HPDE6-E6E7 (cell line): ENCODE data around the gene TRAIP.
"Not testable (repeated sequence)": the region's sequence is repeated elsewhere in the genome, so short reads cannot be mapped to it uniquely, and the experiment has no call there.

Source experiments
- DNase-seq: peaks from one replicate; pipeline ENCODE4 v3.0.0; 2011; ENCODE audit warnings: missing footprints; ENCODE audit errors: extremely low spot score

TRAIP gene

DNA sequence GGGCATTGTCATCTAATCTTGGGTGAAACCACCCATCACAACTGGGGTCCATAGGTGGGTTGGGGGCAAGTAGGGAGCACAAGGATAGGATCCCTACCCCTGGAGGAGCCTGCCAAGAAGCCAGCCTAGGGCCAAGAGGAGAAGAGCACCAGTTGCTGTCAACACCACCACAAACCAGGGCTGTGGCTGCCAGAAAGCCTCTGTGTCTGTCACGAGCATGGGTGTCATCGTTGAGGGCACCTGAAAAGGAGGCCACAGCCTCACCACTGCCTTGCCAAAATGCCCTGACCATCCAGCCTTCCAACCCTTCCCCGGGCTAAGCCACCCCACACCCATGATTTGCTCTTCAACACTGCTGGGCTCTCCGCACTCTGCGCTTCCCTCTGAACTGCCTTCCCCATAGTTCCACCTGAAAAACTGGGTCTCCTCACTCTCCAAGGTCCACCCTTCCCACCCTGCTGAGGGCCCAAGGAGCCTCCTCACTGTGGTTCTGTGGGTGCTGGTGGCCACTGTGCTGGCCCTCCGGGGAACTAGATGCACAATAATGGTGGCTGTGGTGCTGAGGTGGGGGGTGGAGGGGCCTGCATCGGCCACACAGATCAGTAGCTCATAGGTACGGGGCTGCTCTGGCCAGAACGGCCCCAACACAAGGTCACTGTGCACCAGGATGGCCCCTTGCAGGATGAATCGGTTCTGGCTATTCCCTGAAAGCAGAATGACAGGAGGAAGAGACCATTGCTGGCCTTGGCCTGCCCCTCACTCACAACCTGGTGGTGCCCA, 63.8 kb downstream of the TRAIP start:
- DNase-seq = no peak

DNA sequence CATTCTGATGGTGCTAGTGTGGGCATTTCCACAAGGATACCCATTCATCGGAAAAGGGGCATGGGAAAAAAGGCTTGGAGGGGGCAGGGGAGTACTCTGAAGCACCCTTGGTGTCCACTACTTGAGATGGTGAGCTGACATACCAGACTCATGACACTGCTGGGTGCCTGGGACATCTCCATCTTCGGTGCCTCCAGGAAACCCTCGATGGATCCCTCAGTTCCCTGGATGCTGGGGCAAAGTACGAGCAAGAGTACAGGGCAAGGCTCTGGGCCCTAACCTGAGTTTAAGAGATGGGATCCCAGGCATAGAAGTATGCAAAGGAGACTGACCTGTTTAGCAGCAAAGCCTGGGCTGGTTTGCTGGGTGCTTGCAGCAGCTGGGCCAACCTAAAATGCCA, 64.8 kb downstream of the TRAIP start:
- DNase-seq = no peak

DNA sequence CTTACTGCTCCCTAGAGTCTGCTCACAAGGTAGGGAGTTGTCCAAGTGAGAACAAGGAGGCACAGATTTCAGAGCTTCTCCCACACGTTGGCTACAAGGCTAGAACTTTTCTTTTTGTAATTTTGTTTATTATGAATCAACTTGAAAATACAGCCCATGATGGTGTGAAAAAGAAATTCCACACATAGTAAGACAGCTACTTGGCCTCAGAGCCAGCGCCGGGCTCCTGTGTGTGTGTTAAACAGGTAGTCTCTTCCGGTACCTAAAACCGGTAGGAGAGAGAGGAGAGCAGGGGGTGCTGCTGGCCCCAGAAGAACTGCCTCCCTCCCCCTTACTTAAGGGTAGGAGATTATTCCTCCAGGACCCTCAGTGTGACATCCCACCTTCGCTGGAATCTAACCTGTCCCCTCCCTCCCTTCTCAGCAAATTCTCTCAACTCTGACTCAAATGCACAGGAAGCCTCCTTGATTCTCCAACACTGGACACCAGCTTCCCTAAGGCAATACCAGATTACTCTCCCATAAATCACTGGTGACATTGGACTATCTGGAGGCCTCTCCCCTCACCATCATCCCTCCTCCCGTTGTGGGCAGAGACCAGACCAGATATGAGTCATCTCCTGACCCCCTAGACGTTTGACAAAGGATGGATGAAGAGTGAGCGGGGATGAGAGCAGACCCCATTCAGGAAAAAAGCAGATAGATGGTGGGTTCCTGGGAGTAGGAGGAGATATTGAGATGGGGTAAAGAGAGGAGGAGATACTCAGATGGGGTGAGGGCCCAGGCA, 65.5 kb downstream of the TRAIP start:
- no peak for DNase-seq

DNA sequence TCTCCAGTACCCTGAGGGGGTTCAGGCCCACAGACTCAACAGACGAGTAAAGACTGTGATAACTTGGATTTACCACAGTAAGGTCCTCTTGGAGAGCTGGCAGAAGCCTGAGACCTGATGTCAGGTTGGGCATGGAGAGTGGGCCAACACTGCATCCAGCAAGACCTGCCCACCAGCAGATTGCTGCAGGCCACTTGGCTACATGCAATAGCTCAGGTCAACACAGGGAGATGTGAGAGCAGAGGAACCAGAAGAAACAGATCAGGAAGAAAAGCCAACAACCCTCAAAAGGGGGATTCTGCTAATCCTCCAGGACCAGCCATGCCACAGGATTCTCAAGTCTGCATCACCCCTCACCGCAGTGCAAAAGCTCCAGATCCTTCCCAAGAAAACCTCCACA, 68.3 kb downstream of the TRAIP start:
- DNase-seq = no peak

DNA sequence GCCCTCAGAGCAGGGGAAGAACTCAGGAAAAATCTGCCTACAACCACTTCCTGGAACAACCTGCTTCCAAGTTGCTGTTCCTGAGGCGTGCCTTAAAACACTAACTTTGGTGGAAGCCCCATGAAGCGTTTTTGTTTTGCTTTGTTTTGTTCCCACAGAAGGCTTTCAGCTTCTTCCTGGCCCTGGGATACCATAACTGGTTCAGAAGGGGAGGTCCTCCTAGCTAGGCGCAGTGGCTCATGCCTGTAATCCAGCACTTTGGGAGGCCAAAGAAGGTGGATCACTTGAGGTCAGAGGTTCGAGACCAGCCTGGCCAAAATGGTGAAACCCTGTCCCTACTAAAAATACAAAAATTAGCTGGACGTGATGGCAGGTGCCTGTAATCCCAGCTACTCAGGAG, 68.8 kb downstream of the TRAIP start:
- no peak for DNase-seq

DNA sequence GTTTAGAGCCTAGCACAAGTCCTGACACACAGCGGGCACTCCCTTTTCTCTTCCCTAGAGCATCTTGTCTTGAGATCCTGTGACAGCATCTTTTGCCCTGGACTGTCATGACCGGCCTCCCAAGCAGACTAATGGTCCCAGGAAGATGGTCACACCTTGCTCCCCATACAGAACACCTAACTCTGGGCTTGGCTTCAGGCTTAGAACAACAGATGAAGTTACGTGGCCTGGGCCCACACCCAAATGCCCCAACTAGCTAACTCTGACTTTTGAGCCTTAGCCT, 69.2 kb downstream of the TRAIP start:
- DNase-seq = no peak

DNA sequence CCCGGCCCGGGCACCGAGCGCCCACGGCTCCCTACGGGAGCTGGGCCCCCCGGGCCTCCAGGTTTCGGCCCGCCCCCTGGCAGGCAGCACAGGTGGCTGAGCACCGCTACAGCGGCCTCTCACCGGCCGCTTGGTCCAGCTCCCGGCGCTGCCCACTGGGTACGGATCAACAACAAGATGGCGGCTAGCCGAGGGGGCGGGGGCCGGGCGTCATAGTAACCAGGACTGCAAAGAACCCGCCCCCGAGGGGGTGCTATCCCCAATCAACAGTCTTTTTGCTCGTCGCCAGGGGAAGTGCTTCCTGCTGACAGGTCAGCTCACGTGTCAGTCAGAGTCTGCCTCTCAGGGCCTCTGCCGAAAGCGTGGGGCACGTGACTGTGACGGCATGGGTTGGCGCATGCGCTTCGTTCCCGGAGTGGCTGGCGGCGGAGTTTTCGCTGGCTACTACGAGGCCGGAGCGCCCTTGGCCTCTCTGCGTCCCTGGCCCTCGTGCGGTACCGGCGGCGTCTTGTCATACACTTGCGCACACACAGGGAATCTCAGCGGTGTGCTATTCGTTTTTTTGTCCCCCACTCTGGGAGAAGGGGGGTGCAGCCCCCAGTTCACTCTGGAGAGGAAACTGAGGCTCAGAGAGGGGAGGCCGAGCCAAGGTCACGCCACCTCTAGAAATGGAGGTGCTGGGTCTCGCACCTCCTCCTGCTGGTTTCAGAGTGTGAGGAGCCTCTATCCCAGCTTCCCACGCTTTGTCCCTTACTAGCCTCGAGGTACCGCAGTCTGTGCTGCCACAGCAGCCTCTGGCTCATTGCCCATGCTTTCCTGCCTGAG, 69.8 kb downstream of the TRAIP start, which contains the start of gene IP6K1:
Gene IP6K1, minus strand, starts transcription at position 186 of the 825 bp plus-strand sequence. CDS start 38,502 bp downstream, outside the sequence.
- peak; percentile 93 for DNase-seq

DNA sequence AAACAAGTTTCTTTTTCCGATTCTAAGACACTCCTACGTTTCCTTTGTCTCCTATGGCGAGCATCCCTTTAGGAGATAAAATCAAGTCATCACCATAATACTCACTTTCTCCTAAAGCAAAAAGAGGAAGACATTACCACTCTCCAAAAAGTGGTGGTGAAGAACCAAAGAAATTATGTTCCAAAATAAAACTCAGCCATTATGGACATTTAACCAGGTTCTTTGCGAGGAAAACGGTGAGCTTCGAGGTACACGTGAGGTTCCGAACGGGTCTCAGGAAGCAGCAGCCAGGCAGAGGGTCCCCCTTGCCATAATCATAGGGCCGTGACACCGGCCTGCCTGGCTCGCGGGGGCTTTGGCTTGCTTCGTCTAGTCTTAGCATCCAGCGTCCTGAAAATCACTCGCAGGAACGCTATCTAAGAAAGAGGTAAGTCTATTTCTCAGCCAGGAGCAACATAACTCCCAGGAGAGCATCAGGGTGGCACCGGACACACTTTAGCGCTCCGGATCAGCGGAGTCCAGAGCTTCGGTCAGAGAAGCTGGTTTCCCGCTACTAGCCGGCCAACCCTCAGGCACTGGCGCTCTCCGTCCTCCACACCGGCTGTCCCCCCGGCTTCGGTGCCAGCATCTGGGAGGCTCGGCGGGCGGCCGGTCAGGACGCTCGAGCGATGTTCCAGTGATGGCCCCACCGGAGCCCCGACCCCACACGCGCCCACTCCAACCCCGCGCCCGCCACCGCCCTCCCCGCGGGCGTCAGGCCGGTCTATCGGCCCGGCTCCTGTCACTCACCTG, 70.6 kb downstream of the TRAIP start:
- DNase-seq = no peak

DNA sequence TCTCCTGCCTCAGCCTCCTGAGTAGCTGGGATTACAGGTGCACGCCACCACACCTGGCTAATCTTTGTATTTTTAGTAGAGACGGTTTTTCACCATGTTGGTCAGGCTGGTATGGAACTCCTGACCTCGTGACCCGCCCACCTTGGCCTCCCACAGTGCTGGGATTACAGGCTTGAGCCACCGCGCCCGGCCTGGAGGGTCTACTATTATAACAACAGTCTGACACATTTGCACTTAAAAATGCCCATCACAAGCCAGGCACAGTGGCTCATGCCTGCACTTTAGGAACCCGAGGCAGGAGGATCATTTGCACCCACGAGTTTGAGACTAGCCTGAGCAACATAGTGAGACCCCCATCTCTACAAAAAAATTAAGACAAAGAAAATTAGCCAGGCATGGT, 74.1 kb downstream of the TRAIP start:
- DNase-seq = not testable (repeated sequence)

DNA sequence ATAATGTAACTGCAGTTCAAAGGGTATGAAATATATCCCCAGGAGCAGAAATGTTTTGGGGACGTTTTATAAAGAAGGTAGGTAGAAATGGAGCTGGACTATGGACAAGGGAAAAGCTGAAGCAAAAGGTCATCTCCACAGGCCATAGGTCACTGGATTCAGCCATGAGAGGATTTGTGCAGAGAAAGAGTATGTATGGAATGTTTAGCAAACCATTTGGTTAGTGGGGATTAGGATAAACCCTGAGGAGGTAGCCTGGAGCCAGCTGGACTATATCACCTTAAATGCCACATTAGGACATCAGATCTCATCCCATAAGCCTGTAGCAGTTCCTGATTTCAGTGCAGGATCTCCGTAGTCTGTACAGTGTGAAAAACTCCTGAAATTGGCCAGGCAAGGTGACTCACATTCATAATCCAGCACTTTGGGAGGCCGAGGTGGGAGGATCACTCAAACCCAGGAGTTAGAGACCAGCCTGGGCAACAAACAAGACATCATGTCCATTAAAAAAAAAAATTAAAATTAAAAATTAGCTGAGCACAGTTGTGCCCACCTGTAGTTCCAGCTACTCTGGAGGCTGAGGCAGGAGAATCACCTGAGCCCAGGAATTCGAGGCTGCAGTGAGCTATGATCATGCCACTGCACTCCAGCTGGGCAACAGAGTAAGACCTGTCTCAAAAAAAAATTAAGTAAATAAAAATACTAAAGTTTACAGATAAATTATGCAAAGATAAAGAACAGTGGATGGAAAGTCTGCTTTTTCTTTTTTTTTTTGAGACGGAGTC, 74.8 kb downstream of the TRAIP start:
- no peak for DNase-seq

DNA sequence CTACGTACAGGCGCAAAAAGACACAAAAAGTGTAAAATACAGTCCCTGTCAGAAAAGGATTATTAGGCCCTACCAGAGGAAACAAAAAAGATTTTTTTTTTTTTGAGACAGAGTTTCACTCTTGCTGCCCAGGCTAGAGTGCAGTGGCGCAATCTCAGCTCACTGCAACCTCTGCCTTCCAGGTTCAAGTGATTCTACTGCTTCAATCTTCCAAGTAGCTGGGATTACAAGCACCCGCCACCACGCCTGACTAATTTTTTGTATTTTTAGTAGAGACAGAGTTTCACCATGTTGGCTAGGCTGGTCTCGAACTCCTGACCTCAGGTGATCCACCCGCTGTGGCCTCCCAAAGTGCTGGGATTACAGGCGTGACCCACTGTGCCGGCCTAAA, 75.4 kb downstream of the TRAIP start:
- DNase-seq = not testable (repeated sequence)

DNA sequence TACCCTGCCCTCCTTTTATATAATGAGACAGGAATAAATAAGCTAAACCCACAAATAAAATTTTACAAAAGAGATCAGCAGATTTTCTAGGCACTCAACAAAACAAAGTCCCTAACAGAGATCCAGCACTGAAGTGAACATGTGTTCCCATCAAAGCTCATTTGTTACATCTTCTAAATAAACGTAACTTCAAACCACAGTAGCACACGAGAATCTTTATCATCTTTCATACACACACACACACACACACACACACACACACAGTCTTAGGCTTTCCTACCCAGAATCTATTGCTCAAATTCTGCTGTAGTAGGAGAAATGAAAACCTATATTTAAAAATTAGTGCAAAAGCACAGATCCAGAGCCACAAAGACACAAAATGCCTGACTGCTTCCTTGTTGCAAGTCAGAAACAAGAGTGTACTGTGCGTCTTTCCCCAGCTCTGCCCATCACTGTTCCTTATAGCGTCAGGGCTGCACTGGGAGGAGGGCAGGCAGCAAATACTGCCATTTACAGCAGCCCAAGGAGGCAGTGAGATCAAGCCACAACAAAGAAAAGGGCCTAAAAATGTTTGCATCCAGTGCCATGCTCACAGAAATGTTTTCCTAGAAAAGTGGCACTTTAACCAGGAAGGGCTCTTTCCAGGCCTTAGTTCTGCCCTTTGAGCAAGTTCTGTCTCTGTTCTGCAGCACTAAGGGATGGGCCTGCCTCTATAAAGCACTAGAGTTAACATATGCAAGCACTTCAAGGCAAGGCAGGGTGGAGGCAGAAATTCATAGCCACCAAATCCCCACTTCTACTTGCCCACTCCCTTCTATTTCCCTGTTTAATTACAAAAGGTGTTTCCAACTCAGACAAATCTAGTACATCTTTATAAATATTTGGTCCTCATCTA, 76.0 kb downstream of the TRAIP start:
- no peak for DNase-seq

DNA sequence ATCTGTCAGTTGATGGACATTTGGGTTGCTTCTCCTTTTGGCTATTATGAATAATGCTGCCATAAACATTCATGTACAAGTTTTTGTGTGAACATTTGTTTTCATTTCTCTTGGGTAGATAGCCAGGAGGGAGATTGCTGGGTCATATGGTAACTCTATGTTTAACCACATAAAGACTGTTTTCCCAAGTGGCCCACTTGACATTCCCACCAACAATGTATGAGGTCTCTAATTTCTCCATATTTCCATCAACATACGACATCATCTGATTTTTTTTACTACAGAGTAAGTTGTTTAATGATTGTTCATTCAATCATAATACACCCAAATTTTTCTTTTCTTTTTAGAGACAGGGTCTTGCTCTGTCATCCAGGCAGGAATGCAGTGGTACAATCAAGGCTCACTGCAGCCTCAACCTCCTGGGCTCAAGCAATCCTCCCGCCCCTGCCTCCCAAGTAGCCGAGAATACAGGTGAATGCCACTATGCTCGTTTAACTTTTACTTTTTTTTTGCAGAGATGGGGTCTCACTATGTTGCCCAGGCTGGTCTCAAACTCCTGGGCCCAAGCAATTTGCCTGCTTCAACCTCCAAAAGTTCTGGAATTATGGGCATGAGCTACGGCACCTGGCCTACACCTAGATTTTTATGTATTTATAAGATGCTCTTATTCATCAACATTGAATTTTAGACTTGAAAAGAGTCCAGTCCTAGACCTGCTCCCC, 76.8 kb downstream of the TRAIP start:
- no peak for DNase-seq
